ENCODE data around the gene TCF19. TPM values are rescaled to one million over a fixed set of nuclear protein-coding genes. Genes with fewer than 3 reads are reported as not detected.

TCF19 gene
- total and polyA plus RNA-seq, 2 experiments from 2014 or later: 8.3 to 11.1 TPM

DNA sequence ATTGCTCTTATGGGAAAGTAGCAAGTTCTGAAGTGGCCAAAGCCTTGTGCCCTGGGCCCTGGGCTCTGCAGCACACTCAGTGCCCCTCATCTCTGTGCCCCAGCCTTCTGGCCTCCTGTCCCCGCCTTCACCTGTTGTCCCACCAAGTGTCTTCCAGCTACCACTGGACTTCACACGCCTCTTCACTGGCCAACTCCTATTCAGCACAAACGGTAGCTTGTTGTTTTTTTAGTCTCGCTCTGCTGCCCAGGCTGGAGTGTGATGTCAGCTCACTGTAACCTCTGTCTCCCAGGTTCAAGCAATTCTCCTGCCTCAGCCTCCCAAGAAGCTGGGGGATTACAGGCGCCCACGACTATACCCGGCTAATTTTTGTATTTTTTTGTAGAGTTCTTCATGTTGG is 5.6 kb upstream of the TCF19 start:
- H3K36me3 ChIP-seq (ENCODE audit: insufficient read depth): peaks cover 2% of the 10 kb centered on the region; the same call in 1 of the 2 replicates
- ATAC-seq: no peak
- H3F3A ChIP-seq (replicated peaks; ENCODE audit: low read depth): no peaks in the 10 kb centered on the region
- H3K27ac ChIP-seq (ENCODE audit: low read depth): no peak overlapping the region
- H3K4me3 Mint-ChIP-seq: no peak overlapping the region
- H2AFZ ChIP-seq: no peak overlapping the region
- no peak overlapping the region for H3K4me2 ChIP-seq
- H3K9me3 Mint-ChIP-seq: no peaks in the 10 kb centered on the region
- no peak overlapping the region for H3K27ac Mint-ChIP-seq
- no peak for TF ChIP-seq CREB1 (CRISPR knock-in tag; IDR thresholded peaks at IDR 0.05; ENCODE audit: low read depth)
- TF ChIP-seq JUNB (IDR thresholded peaks at IDR 0.05; ENCODE audit: unreplicated experiment): no peak
- no peak for TF ChIP-seq ZNF331 (CRISPR knock-in tag; IDR thresholded peaks at IDR 0.05; ENCODE audit: low read depth)
- TF ChIP-seq, protein P1, sequence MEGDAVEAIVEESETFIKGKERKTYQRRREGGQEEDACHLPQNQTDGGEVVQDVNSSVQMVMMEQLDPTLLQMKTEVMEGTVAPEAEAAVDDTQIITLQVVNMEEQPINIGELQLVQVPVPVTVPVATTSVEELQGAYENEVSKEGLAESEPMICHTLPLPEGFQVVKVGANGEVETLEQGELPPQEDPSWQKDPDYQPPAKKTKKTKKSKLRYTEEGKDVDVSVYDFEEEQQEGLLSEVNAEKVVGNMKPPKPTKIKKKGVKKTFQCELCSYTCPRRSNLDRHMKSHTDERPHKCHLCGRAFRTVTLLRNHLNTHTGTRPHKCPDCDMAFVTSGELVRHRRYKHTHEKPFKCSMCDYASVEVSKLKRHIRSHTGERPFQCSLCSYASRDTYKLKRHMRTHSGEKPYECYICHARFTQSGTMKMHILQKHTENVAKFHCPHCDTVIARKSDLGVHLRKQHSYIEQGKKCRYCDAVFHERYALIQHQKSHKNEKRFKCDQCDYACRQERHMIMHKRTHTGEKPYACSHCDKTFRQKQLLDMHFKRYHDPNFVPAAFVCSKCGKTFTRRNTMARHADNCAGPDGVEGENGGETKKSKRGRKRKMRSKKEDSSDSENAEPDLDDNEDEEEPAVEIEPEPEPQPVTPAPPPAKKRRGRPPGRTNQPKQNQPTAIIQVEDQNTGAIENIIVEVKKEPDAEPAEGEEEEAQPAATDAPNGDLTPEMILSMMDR (conservative IDR thresholded peaks at IDR 0.05; ENCODE audit: low read depth in 2 of 2): no peak
- peaks cover 10% of the 10 kb centered on the region for H3K4me1 ChIP-seq (ENCODE audit: insufficient read depth)
- no peaks in the 10 kb centered on the region for H3K27me3 ChIP-seq (ENCODE audit: insufficient read depth)
- H3K9me2 ChIP-seq (ENCODE audit: insufficient read depth): no peaks in the 10 kb centered on the region
- H3K36me3 Mint-ChIP-seq (ENCODE audit: low read depth): peaks cover 65% of the 10 kb centered on the region
- H3K4me1 Mint-ChIP-seq: peaks cover 17% of the 10 kb centered on the region
- 0 out of 2 replicates have a peak, but pooled peaks cover 3% of the 10 kb centered on the region for H3K79me2 ChIP-seq (replicated peaks; ENCODE audit: insufficient read depth)
- no peak for DNase-seq (ENCODE audit: low spot score)
- no peak overlapping the region for H3K4me3 ChIP-seq
- H3K27me3 Mint-ChIP-seq (ENCODE audit: insufficient read depth, low read depth, poor library complexity): peaks cover 11% of the 10 kb centered on the region
- no peaks in the 10 kb centered on the region for H4K20me1 ChIP-seq (replicated peaks; ENCODE audit: insufficient read depth)

DNA sequence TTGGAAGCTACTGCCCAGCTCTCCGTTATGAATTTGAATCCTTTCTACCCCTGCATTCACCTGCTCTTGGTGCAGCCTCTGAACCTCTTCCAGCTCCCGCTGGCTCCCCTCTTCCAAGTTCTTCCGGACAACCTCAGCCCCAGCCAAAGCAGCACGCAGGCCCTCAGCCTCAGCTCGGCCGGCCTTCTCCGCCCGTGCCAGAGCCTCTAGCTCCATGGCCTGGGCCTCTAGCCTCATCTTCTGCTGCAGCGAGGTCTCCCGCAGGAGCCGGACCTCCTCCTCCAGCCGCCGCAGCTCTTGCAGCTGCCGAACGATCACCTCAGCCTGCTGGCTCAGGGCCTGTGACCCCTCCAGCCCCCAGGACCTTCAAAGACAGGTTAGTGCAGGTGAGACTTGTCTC is 4.0 kb upstream of the TCF19 start:
- Histone ChIP-seq H3K79me2 (replicated peaks; ENCODE audit: insufficient read depth) (0 out of 2 replicates have a peak, but pooled peaks cover 3% of the 10 kb centered on the region), H3F3A (replicated peaks; ENCODE audit: low read depth) (peaks cover 9% of the 10 kb centered on the region), H3K4me1 (ENCODE audit: insufficient read depth) (peaks cover 14% of the 10 kb centered on the region), H3K27ac (ENCODE audit: low read depth) (no peak overlapping the region), H3K36me3 (ENCODE audit: insufficient read depth) (peaks cover 2% of the 10 kb centered on the region; the same call in 1 of the 2 replicates), H3K27me3 (ENCODE audit: insufficient read depth) (no peaks in the 10 kb centered on the region), H3K9me2 (ENCODE audit: insufficient read depth) (no peaks in the 10 kb centered on the region), H2AFZ (no peak overlapping the region), H3K4me2 (no peak overlapping the region), H3K4me3 (no peak overlapping the region), H4K20me1 (replicated peaks; ENCODE audit: insufficient read depth) (no peaks in the 10 kb centered on the region)
- H3K4me3 Mint-ChIP-seq: no peak overlapping the region
- no peaks in the 10 kb centered on the region for H3K9me3 Mint-ChIP-seq
- H3K36me3 Mint-ChIP-seq (ENCODE audit: low read depth): peaks cover 57% of the 10 kb centered on the region
- H3K4me1 Mint-ChIP-seq: peaks cover 17% of the 10 kb centered on the region
- ATAC-seq (no peak), DNase-seq (ENCODE audit: low spot score) (no peak)
- H3K27me3 Mint-ChIP-seq (ENCODE audit: insufficient read depth, low read depth, poor library complexity): peaks cover 14% of the 10 kb centered on the region
- no peak overlapping the region for H3K27ac Mint-ChIP-seq
- TF ChIP-seq JUNB (IDR thresholded peaks at IDR 0.05; ENCODE audit: unreplicated experiment) (no peak), STAT1 (IDR thresholded peaks at IDR 0.05; ENCODE audit: unreplicated experiment) (no peak), EZH2phosphoT487 (IDR thresholded peaks at IDR 0.05; ENCODE audit: unreplicated experiment) (no peak), EZH2 (IDR thresholded peaks at IDR 0.05; ENCODE audit: low read depth, unreplicated experiment) (no peak), CREB1 (CRISPR knock-in tag; IDR thresholded peaks at IDR 0.05; ENCODE audit: low read depth) (no peak)
- TF ChIP-seq, protein P2, sequence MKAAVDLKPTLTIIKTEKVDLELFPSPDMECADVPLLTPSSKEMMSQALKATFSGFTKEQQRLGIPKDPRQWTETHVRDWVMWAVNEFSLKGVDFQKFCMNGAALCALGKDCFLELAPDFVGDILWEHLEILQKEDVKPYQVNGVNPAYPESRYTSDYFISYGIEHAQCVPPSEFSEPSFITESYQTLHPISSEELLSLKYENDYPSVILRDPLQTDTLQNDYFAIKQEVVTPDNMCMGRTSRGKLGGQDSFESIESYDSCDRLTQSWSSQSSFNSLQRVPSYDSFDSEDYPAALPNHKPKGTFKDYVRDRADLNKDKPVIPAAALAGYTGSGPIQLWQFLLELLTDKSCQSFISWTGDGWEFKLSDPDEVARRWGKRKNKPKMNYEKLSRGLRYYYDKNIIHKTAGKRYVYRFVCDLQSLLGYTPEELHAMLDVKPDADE (IDR thresholded peaks at IDR 0.05): no peak
- TF ChIP-seq, protein P3, sequence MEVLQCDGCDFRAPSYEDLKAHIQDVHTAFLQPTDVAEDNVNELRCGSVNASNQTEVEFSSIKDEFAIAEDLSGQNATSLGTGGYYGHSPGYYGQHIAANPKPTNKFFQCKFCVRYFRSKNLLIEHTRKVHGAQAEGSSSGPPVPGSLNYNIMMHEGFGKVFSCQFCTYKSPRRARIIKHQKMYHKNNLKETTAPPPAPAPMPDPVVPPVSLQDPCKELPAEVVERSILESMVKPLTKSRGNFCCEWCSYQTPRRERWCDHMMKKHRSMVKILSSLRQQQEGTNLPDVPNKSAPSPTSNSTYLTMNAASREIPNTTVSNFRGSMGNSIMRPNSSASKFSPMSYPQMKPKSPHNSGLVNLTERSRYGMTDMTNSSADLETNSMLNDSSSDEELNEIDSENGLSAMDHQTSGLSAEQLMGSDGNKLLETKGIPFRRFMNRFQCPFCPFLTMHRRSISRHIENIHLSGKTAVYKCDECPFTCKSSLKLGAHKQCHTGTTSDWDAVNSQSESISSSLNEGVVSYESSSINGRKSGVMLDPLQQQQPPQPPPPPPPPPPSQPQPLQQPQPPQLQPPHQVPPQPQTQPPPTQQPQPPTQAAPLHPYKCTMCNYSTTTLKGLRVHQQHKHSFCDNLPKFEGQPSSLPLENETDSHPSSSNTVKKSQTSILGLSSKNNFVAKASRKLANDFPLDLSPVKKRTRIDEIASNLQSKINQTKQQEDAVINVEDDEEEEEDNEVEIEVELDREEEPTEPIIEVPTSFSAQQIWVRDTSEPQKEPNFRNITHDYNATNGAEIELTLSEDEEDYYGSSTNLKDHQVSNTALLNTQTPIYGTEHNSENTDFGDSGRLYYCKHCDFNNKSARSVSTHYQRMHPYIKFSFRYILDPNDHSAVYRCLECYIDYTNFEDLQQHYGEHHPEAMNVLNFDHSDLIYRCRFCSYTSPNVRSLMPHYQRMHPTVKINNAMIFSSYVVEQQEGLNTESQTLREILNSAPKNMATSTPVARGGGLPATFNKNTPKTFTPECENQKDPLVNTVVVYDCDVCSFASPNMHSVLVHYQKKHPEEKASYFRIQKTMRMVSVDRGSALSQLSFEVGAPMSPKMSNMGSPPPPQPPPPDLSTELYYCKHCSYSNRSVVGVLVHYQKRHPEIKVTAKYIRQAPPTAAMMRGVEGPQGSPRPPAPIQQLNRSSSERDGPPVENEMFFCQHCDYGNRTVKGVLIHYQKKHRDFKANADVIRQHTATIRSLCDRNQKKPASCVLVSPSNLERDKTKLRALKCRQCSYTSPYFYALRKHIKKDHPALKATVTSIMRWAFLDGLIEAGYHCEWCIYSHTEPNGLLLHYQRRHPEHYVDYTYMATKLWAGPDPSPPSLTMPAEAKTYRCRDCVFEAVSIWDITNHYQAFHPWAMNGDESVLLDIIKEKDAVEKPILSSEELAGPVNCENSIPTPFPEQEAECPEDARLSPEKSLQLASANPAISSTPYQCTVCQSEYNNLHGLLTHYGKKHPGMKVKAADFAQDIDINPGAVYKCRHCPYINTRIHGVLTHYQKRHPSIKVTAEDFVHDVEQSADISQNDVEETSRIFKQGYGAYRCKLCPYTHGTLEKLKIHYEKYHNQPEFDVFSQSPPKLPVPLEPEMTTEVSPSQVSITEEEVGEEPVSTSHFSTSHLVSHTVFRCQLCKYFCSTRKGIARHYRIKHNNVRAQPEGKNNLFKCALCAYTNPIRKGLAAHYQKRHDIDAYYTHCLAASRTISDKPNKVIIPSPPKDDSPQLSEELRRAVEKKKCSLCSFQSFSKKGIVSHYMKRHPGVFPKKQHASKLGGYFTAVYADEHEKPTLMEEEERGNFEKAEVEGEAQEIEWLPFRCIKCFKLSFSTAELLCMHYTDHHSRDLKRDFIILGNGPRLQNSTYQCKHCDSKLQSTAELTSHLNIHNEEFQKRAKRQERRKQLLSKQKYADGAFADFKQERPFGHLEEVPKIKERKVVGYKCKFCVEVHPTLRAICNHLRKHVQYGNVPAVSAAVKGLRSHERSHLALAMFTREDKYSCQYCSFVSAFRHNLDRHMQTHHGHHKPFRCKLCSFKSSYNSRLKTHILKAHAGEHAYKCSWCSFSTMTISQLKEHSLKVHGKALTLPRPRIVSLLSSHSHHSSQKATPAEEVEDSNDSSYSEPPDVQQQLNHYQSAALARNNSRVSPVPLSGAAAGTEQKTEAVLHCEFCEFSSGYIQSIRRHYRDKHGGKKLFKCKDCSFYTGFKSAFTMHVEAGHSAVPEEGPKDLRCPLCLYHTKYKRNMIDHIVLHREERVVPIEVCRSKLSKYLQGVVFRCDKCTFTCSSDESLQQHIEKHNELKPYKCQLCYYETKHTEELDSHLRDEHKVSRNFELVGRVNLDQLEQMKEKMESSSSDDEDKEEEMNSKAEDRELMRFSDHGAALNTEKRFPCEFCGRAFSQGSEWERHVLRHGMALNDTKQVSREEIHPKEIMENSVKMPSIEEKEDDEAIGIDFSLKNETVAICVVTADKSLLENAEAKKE (CRISPR knock-in tag; IDR thresholded peaks at IDR 0.05): no peak

Data from GM23338 (cell line).